Amniotic epithelial cell (primary cell): ENCODE results near the gene SEPSECS.
"Not testable (repeated sequence)": the region's sequence is repeated elsewhere in the genome, so short reads cannot be mapped to it uniquely, and the experiment has no call there.

ENCODE experiments used
- DNase-seq: peaks from one replicate; pipeline ENCODE4 v3.0.0-alpha.2; 2010; ENCODE audit warnings: low read depth

SEPSECS gene

GRCh38 chr4:25109511-25109910, 50.7 kb downstream of the SEPSECS start:
- no peak for DNase-seq

DNA sequence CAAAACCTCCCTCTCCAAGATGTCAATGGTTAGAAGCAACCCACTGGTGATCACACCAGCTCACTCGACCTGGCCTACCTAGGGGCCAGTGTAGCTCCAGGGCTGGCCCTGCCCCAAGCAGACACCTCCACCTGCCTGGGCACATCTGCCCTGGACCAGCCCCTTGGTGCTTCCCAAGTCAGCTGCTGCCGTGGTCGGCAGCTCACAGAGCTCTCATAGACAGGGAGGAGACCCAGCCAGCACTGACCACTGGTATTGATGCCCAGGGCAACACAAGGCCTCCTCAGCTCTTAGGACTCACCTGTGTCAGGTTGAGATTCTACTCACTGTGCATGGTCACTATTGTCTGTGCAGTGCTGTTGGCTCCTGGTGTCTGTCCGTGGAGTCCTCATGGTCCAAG, 51.7 kb downstream of the SEPSECS start:
- DNase-seq: no peak

GRCh38 chr4:25107827-25108516, 52.3 kb downstream of the SEPSECS start:
- DNase-seq: no peak

GRCh38 chr4:25106363-25107151, 53.7 kb downstream of the SEPSECS start:
- no peak for DNase-seq

DNA sequence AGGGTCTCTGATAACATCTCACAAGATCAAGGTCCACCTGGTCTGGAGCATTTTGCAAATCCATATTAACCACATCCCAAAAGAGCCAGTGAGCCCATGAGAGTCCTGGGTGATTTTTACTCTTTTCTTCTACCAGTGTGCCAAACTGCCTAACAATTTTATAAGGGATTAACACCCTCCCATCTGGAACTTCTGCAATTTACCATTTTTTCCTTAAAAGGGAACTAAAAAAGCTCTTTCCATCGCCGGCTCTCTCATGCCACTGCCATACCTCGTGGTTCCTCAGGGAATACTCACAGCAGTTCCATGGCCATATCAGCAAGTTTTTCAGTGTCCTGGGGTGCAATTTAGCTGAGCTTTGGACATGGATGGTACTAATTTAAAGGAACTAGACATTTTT, 55.7 kb downstream of the SEPSECS start:
- no peak for DNase-seq

GRCh38 chr4:25103418-25103817, 56.8 kb downstream of the SEPSECS start:
- DNase-seq: peak; percentile 54

DNA sequence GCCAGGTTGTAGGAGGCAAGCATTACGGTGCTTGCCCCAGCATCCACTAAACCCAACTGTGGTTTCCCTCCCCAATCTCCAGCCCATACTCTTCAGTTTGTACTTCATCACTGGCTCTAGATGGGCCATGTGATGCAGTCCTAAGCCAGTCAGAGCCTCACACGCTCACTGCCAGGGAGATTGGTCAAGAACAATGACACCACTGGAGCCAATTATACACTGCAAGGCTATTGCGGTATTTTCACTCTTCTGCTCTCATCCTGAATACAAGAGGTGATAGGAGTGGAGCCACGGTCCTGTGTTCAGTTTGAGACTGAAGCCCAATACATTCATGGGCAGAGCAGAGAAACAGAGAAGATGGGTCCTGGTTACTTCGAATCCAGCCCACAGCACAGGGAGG, 58.4 kb downstream of the SEPSECS start:
- no peak for DNase-seq

DNA sequence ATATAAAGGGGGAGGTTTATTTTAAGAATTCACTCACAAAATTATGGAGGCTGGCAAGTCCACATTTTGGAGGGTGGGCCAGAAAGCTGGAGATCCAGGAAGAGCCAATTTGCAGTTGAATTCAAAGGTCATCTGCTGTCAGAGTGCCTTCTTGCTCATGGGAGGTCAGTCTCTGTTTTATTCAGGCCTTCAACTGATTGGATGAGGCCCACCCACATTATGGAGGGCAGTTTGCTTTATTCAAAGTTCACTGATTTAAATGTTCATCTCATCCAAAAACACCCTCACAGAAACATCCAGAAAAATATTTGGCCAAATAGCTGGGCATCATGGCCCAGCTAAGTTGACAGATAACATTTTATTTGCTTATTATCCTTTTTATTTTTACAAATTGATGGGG, 59.5 kb downstream of the SEPSECS start:
- no peak for DNase-seq

GRCh38 chr4:25100021-25100555, 60.2 kb downstream of the SEPSECS start:
- no peak for DNase-seq

DNA sequence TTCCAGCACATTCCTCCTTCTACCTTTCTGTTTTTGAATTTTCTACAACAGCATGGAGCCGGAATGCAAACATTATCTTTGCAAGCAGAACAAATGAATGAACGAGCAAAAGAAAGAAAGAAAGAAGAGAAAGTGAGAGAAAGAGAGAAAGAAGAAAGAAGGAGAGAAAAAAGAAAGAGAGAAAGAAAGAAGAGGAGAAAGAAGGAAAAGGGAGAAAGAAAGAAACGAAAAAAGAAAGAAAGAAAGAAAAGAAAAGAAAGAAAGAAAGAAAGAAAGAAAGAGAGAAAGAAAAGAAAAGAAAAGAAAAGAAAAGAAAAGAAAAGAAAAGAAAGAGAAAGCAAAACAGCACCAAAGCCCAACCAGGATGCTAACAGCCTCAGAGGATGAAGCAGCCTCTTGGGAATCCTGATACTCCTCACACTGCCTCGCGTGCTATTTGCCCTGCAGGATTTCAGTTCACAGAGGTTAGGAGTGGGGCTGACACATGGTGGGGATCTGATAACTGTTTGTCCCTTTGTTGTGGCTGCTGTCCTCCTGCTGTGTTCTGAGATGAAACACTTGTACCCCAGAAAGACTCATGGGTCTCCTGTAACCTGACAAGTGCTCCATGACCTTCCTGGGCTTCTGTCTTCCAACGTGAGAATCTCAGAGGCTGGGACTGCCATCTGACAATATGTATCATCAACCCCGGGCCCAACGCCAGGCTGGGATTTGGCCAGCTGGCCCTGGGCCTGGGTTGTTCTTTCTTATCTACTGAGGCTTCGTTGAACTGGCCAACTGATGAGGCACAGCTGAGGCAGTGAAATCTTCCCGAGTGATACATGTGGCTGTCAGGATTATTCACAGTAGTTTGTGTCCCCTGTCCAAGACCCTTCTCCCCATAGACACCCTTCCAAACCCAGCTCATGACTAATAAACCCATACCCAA, 61.0 kb downstream of the SEPSECS start:
- peak; percentile 87 for DNase-seq

GRCh38 chr4:25096981-25097443, 63.2 kb downstream of the SEPSECS start:
- no peak for DNase-seq

DNA sequence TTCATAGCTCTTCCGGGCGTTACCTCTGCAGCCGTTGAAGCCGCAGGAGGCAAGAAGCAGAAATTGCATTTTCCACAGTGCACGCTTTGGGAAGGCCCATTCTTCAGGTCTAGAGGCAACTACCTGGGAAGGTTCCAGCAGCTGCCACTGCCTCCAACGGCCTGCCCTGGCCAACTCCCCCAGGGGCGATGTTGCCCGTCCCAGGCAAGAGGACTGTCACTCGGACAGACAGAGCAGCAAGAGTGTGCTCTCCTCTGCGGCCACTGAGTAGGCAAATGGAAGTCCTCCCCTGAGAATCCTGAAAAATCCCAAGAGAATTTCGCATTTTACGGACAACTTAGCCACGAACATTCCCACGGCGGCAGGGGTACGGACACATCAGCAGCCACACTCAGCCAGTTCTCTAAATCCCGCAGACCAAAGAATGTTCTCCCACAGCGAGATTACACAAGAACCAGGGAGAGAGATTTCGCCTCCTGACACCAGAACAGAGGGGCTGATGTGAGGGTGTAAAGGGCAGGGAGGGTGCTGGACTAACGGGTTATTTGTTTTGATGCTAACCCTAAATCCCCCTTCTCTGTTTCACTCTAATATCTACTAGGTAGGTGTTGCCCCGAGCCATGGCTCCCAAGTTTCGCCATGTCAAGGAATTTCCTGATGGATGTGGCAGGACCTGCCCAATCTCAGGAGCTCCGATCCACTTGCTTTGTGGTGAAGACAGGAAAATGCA, 63.8 kb downstream of the SEPSECS start:
- DNase-seq: peak; percentile 56

- no peak for DNase-seq
These were observed 64.4 kb downstream of the SEPSECS start for GRCh38 chr4:25095837-25096236.

DNA sequence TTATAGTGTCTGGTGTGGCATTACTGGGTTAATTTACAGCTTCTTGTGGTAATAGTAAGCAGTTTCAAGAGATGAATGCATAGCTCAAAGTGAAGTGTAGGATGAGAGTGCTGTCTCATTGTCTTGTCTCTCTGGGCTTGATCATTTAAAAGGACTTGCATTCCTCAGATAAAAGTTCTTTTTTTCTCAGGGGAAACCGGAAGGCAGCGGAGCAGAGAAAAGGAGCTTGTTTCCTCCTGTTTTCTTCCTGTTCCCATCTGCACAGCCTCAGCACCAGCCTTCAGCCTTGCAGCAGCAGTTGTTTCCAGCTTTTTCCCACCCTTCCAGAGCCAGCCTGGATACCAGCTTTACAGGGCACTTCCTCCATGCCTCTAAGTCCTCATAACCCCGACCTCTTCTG, 68.1 kb downstream of the SEPSECS start:
- no peak for DNase-seq

DNA sequence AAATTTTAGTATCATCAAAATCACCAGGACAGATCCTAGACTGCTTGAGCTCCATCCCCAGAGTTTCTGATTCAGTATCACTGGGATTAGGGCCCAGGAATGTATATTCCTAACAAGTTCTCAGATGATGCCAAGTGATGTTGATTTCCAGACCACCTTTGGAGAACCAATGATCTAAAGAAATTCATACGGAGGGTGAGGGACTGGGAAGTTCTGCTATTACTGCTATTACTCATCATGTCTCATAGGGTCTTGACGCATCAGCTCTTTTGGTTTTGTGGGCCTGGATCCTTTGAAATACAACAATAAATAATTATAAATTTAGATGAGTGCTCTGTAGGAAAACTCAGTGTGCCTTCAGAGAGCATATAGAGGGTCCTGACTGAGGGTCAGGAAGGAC, 69.7 kb downstream of the SEPSECS start:
- DNase-seq: no peak

DNA sequence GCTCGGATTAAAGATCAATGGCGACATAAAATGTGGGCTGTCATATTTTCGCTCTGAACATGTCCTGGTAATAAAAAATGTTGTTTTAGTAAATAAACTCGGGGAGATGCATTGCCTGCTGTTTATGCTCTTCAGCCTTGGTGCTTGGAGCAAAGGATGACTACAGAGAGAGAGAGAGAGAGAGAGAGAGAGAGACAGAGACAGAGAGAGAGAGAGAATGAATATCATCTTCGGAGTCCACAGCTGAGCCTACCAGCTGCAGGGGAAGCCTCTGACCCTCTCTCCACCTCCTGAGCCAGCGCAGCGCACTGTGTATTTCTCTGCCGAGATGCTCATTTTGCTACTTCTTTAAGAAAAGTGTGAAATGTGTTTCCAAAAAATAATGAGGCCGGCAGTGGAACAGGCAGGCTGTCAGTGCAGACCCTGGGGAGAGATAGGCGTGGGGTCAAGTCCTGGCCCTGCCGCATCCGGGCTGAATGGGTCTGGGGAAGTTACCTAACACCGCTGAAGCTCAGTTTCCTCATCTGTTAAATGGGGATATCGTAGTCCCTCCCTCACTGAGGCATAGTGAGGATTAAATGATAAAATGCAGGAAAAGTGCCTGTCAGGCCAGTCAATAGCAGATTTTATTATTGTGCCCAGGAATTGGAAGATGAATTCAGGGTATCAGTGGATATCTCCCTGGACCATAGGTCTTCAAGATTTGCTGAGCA, 71.0 kb downstream of the SEPSECS start:
- no peak for DNase-seq

DNA sequence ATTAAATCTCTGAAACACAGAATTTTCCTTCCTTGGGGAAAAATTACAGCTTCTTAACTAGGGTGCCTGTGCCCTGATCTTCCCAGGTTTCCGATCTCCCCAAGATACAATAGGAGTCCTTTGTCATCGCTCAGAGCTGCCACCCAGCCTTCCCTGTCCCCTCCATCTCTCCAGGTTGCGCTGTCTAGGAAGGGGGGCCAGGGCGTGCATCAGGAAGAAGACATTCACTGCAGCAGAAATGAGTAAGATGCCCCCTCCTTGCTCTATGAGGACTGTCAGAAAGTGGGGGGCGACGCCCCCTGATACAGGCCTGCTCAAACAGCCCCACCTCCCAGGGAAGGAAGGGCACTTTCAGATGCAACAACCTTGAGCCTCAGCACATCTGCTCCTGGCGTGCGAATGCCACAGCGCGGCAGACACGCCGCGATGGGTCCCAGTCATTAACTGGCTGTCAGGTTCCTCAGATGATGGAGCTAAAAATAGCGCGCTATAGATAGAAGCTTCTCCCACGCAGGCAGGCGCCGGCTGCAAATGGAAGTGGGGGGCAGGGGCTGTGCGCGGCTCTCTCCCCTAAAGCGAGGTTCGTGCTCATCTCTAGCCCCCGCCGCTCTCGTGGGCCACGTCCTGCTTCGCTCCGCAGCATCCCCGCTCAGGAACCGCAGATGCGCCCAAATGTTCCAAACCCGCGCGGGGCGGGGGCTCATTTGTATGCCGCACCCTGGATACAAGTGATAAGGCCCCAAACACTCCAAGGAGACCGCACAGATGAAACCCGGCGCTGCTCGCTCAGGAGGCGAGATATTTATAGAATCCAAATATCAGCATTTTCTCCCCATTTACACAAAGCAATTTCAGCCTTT, 71.9 kb downstream of the SEPSECS start:
- no peak for DNase-seq

- DNase-seq: no peak
These were observed 74.6 kb downstream of the SEPSECS start for GRCh38 chr4:25085671-25086070.

DNA sequence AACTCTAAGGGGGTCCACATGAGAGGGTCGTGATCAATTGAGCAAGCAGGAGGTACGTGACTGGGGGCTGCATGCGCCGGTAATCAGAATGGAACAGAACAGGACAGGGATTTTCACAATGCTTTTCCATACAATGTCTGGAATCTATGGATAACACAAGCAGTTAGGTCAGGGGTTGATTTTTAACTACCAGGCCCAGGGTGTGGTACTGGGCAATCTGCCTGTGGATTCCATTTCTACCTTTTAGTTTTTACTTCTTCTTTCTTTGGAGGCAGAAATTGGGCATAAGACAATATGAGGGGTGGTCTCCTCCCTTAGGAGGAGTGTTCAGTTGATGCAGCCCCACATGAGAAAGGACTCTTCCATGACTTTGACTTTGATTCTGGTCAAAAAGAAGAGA, 76.8 kb downstream of the SEPSECS start:
- not testable (repeated sequence) for DNase-seq
